ENCODE measurements around the gene SOCS2. TPM values are rescaled to one million over a fixed set of nuclear protein-coding genes. Genes with fewer than 3 reads are reported as not detected.

The SOCS2 gene
- total RNA-seq, 6 donors from 2014 or later: 18.3 to 63.0 (median 34.6) TPM

GRCh38 chr12:93539821-93540220 is 32.7 kb upstream of the SOCS2 start:
- H3K27me3 ChIP-seq: no peaks in the 10 kb centered on the region
- no peak overlapping the region for H3K4me3 ChIP-seq
- DNase-seq: no peak
- no peak for ATAC-seq (ENCODE audit: low FRiP score in 2 of 2)
- H3K27ac ChIP-seq: no peak overlapping the region
- 94 to 96% methylated on average over 4 of the region's 4 CpGs for WGBS, 2 donors
- H3K4me1 ChIP-seq: peaks cover 0 to 13% (median 4%) of the 10 kb centered on the region in 4 donors
- no peaks in the 10 kb centered on the region for H3K9me3 ChIP-seq
- H3K36me3 ChIP-seq: peaks cover 0 to 2% (median 0%) of the 10 kb centered on the region in 4 donors
- TF ChIP-seq EP300 (IDR thresholded peaks at IDR 0.05) (no peak), POLR2AphosphoS5 (IDR thresholded peaks at IDR 0.05) (no peak)

- Histone ChIP-seq H3K9me3 (no peaks in the 10 kb centered on the region), H3K4me3 (no peak overlapping the region), H3K27me3 (no peaks in the 10 kb centered on the region), H3K4me1 (peaks cover 0 to 13% (median 4%) of the 10 kb centered on the region in 4 donors), H3K27ac (no peak overlapping the region), H3K36me3 (peaks cover 0 to 2% (median 0%) of the 10 kb centered on the region in 4 donors)
- WGBS, 2 donors: 56 to 77% methylated on average over 1 of the region's 1 CpG
- TF ChIP-seq EP300 (IDR thresholded peaks at IDR 0.05) (no peak), CTCF (IDR thresholded peaks at IDR 0.05) (no peak), POLR2A (IDR thresholded peaks at IDR 0.05) (no peak), POLR2AphosphoS5 (IDR thresholded peaks at IDR 0.05) (no peak)
- ATAC-seq (ENCODE audit: low FRiP score in 2 of 2): no peak
- no peak for DNase-seq
Measured at GRCh38 chr12:93540466-93540865, 32.0 kb upstream of the SOCS2 start.

- Histone ChIP-seq H3K27me3 (no peaks in the 10 kb centered on the region), H3K4me3 (no peak overlapping the region), H3K27ac (no peak overlapping the region), H3K9me3 (no peaks in the 10 kb centered on the region), H3K4me1 (peaks cover 0 to 13% (median 4%) of the 10 kb centered on the region in 4 donors), H3K36me3 (peaks cover 0 to 2% (median 0%) of the 10 kb centered on the region in 4 donors)
- WGBS, 2 donors: 26 to 34% methylated on average over 4 of the region's 4 CpGs
- no peak for TF ChIP-seq EP300 (IDR thresholded peaks at IDR 0.05)
- TF ChIP-seq POLR2A (IDR thresholded peaks at IDR 0.05): no peak
- no peak for TF ChIP-seq POLR2AphosphoS5 (IDR thresholded peaks at IDR 0.05)
- TF ChIP-seq CTCF (IDR thresholded peaks at IDR 0.05): no peak
- peak in 1 of 2 donors; percentile 57 for DNase-seq
- peak in 1 of 2 donors; percentile 60 for ATAC-seq (ENCODE audit: low FRiP score in 2 of 2)
Measured at GRCh38 chr12:93541578-93542225, 30.8 kb upstream of the SOCS2 start.

GRCh38 chr12:93547778-93548177 is 24.7 kb upstream of the SOCS2 start:
- no peaks in the 10 kb centered on the region for H3K4me1 ChIP-seq
- DNase-seq (no peak), ATAC-seq (ENCODE audit: low FRiP score in 2 of 2) (no peak)
- no peaks in the 10 kb centered on the region for H3K9me3 ChIP-seq
- H3K36me3 ChIP-seq: peaks cover 0 to 2% (median 0%) of the 10 kb centered on the region in 4 donors
- H3K27ac ChIP-seq: no peak overlapping the region
- no peaks in the 10 kb centered on the region for H3K27me3 ChIP-seq
- H3K4me3 ChIP-seq: no peak overlapping the region
- 79 to 83% methylated on average over 2 of the region's 2 CpGs for WGBS, 2 donors
- TF ChIP-seq POLR2A (IDR thresholded peaks at IDR 0.05) (no peak), CTCF (IDR thresholded peaks at IDR 0.05) (no peak), EP300 (IDR thresholded peaks at IDR 0.05) (no peak), POLR2AphosphoS5 (IDR thresholded peaks at IDR 0.05) (no peak)

GRCh38 chr12:93549174-93549573 is 23.3 kb upstream of the SOCS2 start:
- no peak for TF ChIP-seq POLR2AphosphoS5 (IDR thresholded peaks at IDR 0.05)
- TF ChIP-seq EP300 (IDR thresholded peaks at IDR 0.05): no peak
- no peak for TF ChIP-seq CTCF (IDR thresholded peaks at IDR 0.05)
- TF ChIP-seq POLR2A (IDR thresholded peaks at IDR 0.05): no peak
- H3K4me3 ChIP-seq: no peak overlapping the region
- H3K4me1 ChIP-seq: no peaks in the 10 kb centered on the region
- DNase-seq: no peak
- no peaks in the 10 kb centered on the region for H3K9me3 ChIP-seq
- ATAC-seq (ENCODE audit: low FRiP score in 2 of 2): no peak
- H3K36me3 ChIP-seq: peaks cover 0 to 1% (median 0%) of the 10 kb centered on the region in 4 donors
- 75 to 83% methylated on average over 6 of the region's 6 CpGs for WGBS, 2 donors
- H3K27me3 ChIP-seq: no peaks in the 10 kb centered on the region
- H3K27ac ChIP-seq: no peak overlapping the region
